ENCODE data around the gene MAN1A1.

Gene MAN1A1

DNA sequence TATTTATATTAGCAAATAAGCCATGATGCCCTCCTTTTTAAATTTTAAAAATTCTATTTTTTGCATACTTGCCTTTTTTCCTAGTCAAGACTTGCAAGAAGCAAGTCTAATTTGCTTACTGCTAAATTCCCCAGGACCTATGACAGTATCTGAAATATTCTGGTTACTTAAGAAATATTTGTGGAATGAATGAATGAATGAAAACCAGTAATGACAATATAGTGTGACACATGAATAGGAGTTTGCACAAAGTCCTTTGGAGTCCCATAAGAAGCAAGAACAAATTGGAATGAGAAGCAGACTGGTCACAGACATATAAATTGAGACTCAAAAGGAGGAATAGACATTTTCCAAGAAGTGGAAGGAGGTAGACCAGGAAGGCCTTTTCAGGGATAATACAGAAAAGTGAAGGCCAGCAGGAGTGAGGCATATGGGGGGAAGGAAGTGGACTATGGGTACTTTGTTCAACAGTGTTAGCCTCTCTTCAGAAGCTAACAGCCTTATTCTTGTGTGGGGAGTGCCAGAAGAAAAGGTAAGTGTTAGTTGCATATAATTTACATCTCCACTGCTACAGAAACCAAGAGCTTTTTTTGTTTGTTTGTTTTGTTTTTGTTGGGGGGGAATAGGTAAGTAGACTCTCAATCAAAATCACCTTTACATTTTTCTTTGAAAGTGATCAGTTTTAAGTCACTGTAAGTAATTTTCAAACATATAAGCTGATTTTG is 177.5 kb downstream of the MAN1A1 start:
- H2BK15ac ChIP-seq (ENCODE audit: low read length) = no peak overlapping the region
- no peak overlapping the region for H4K8ac ChIP-seq (ENCODE audit: low read depth, low read length)
- H3K4me2 ChIP-seq (ENCODE audit: insufficient read depth, low read length, poor library complexity, severe bottlenecking) = no peak overlapping the region
- H3K27ac ChIP-seq (replicated peaks; ENCODE audit: low read length) = no peak overlapping the region
- no peak overlapping the region for H3K4ac ChIP-seq (ENCODE audit: low read length)
- no peak overlapping the region for H3K4me3 ChIP-seq (ENCODE audit: low read length in 2 of 2)
- H2AK5ac ChIP-seq (ENCODE audit: low read depth, low read length) = no peak overlapping the region
- no peaks in the 10 kb centered on the region for H3K4me1 ChIP-seq (ENCODE audit: control insufficient read depth in 2 of 2, insufficient read depth in 1 of 2, low read depth in 1 of 2, low read length in 2 of 2)
- H3K23ac ChIP-seq (ENCODE audit: low read depth, low read length, poor library complexity) = no peak overlapping the region
- no peak overlapping the region for H4K91ac ChIP-seq (ENCODE audit: low read depth, low read length, poor library complexity)
- no peaks in the 10 kb centered on the region for H3K27me3 ChIP-seq (ENCODE audit: control insufficient read depth in 3 of 3, insufficient read depth in 3 of 3, low read depth in 1 of 3, low read length in 3 of 3)
- H3K18ac ChIP-seq (ENCODE audit: low read length) = no peak overlapping the region
- H3K9me3 ChIP-seq (replicated peaks in 1 of 2; ENCODE audit: control insufficient read depth in 2 of 2, insufficient read depth in 1 of 2, low read depth in 1 of 2, low read length in 2 of 2) = no peaks in the 10 kb centered on the region
- H3K79me1 ChIP-seq (ENCODE audit: low read depth, low read length) = no peaks in the 10 kb centered on the region
- no peak for DNase-seq (ENCODE audit: low spot score)
- H3K9ac ChIP-seq (ENCODE audit: low read depth, low read length, poor library complexity) = no peak overlapping the region
- H2BK120ac ChIP-seq (ENCODE audit: low read depth, low read length) = no peak overlapping the region
- no peak overlapping the region for H2AFZ ChIP-seq (ENCODE audit: low read length)
- no peak overlapping the region for H3K14ac ChIP-seq (ENCODE audit: low read length)
- no peak overlapping the region for H2BK12ac ChIP-seq (ENCODE audit: low read length)
- H2BK5ac ChIP-seq (ENCODE audit: low read length) = no peak overlapping the region
- H3K36me3 ChIP-seq (replicated peaks in 1 of 2; ENCODE audit: control insufficient read depth in 2 of 2, insufficient read depth in 2 of 2, low read length in 2 of 2) = no peaks in the 10 kb centered on the region

DNA sequence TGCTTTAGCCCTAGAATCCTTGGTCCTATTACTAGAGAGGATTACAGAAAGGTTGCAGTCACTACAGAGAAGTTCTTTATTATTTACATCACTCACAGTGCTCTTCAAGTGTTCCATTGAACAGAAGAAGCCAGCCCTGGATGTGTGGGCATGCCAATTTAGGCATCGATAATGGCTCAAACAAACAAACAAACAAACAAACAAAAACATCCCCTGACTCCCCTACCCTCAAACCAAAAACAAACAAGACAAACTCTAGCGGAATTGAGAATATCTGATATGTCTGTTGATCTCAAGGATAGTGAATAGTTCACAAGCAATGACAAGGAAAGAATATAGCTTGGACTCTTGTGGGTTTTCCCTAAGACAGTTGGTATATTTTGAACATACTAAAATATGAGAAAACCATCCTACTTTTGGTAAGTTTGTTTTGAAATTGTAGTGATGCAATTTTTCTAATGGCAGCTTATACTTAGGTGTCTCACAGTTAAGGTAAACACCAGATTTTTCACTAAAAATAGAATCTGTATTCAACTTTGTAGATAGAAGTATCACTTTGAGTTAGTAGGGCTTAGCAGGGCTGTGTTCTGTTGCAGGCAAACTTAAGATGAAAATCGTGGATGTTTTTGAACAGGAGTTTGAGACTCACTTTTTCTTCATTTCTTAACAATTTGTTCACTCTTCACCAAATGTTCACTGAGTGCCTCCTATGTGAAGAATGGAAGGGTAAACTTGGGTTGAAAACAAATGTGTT is 178.3 kb downstream of the MAN1A1 start:
- no peak for DNase-seq (ENCODE audit: low spot score)
- H2AK5ac ChIP-seq (ENCODE audit: low read depth, low read length) = no peak overlapping the region
- no peak overlapping the region for H3K9ac ChIP-seq (ENCODE audit: low read depth, low read length, poor library complexity)
- H3K27me3 ChIP-seq (ENCODE audit: control insufficient read depth in 3 of 3, insufficient read depth in 3 of 3, low read depth in 1 of 3, low read length in 3 of 3) = no peaks in the 10 kb centered on the region
- no peak overlapping the region for H2BK12ac ChIP-seq (ENCODE audit: low read length)
- no peak overlapping the region for H4K8ac ChIP-seq (ENCODE audit: low read depth, low read length)
- H2BK15ac ChIP-seq (ENCODE audit: low read length) = no peak overlapping the region
- H2AFZ ChIP-seq (ENCODE audit: low read length) = no peak overlapping the region
- no peak overlapping the region for H3K14ac ChIP-seq (ENCODE audit: low read length)
- no peaks in the 10 kb centered on the region for H3K36me3 ChIP-seq (replicated peaks in 1 of 2; ENCODE audit: control insufficient read depth in 2 of 2, insufficient read depth in 2 of 2, low read length in 2 of 2)
- no peak overlapping the region for H4K91ac ChIP-seq (ENCODE audit: low read depth, low read length, poor library complexity)
- H2BK120ac ChIP-seq (ENCODE audit: low read depth, low read length) = no peak overlapping the region
- no peak overlapping the region for H3K18ac ChIP-seq (ENCODE audit: low read length)
- no peak overlapping the region for H3K23ac ChIP-seq (ENCODE audit: low read depth, low read length, poor library complexity)
- no CpG with 5 or more reads among the region's 3 CpGs for WGBS, 2 donors (ENCODE audit: extremely low coverage in 2 of 2, insufficient read length in 2 of 2, insufficient replicate concordance in 1 of 2)
- no peak overlapping the region for H3K27ac ChIP-seq (replicated peaks; ENCODE audit: low read length)
- H3K79me1 ChIP-seq (ENCODE audit: low read depth, low read length) = no peaks in the 10 kb centered on the region
- H3K4me2 ChIP-seq (ENCODE audit: insufficient read depth, low read length, poor library complexity, severe bottlenecking) = no peak overlapping the region
- no peak overlapping the region for H2BK5ac ChIP-seq (ENCODE audit: low read length)
- no peaks in the 10 kb centered on the region for H3K4me1 ChIP-seq (ENCODE audit: control insufficient read depth in 2 of 2, insufficient read depth in 1 of 2, low read depth in 1 of 2, low read length in 2 of 2)
- H3K9me3 ChIP-seq (replicated peaks in 1 of 2; ENCODE audit: control insufficient read depth in 2 of 2, insufficient read depth in 1 of 2, low read depth in 1 of 2, low read length in 2 of 2) = no peaks in the 10 kb centered on the region
- no peak overlapping the region for H3K4ac ChIP-seq (ENCODE audit: low read length)
- H3K4me3 ChIP-seq (ENCODE audit: low read length in 2 of 2) = no peak overlapping the region

DNA sequence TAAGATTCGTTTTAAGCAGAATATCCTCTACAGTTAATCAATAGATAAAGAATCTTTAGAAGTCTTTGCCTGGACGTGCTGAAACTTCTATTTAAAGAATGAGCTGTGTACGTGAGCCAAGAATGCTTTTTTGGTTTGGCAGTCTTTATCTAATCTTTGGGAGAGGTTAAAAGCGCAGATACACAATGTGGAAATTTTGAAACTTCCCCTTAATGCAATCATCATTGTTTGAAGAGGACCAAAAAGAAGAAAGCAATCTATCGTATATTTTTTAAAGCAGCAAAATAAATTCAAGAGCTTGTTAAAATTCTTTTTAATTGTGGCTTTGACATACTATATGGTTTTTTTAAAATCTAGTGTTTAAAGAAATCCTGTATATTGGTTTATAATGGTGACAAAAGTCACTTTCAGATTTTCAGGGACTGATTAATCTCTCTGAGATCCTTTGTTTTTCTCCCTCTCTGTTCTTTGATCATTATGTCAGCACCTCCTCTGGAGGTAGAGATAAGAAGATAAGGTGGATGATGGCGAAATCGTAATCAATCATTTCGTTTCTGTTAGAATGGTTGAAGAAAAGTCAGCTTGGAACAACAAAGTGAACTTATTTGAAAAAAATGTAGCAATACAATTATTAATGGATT is 179.0 kb downstream of the MAN1A1 start:
- Histone ChIP-seq H2AK5ac (ENCODE audit: low read depth, low read length) (no peak overlapping the region), H3K27me3 (ENCODE audit: control insufficient read depth in 3 of 3, insufficient read depth in 3 of 3, low read depth in 1 of 3, low read length in 3 of 3) (no peaks in the 10 kb centered on the region), H4K8ac (ENCODE audit: low read depth, low read length) (no peak overlapping the region), H2AFZ (ENCODE audit: low read length) (no peak overlapping the region), H3K4me3 (ENCODE audit: low read length in 2 of 2) (no peak overlapping the region), H3K79me1 (ENCODE audit: low read depth, low read length) (no peaks in the 10 kb centered on the region), H3K9ac (ENCODE audit: low read depth, low read length, poor library complexity) (no peak overlapping the region), H2BK15ac (ENCODE audit: low read length) (no peak overlapping the region), H4K91ac (ENCODE audit: low read depth, low read length, poor library complexity) (no peak overlapping the region), H3K18ac (ENCODE audit: low read length) (no peak overlapping the region), H2BK12ac (ENCODE audit: low read length) (no peak overlapping the region), H2BK120ac (ENCODE audit: low read depth, low read length) (no peak overlapping the region), H3K36me3 (replicated peaks in 1 of 2; ENCODE audit: control insufficient read depth in 2 of 2, insufficient read depth in 2 of 2, low read length in 2 of 2) (no peaks in the 10 kb centered on the region), H3K23ac (ENCODE audit: low read depth, low read length, poor library complexity) (no peak overlapping the region), H3K14ac (ENCODE audit: low read length) (no peak overlapping the region), H2BK5ac (ENCODE audit: low read length) (no peak overlapping the region), H3K9me3 (replicated peaks in 1 of 2; ENCODE audit: control insufficient read depth in 2 of 2, insufficient read depth in 1 of 2, low read depth in 1 of 2, low read length in 2 of 2) (no peaks in the 10 kb centered on the region), H3K4me2 (ENCODE audit: insufficient read depth, low read length, poor library complexity, severe bottlenecking) (no peak overlapping the region), H3K4ac (ENCODE audit: low read length) (no peak overlapping the region), H3K27ac (replicated peaks; ENCODE audit: low read length) (no peak overlapping the region), H3K4me1 (ENCODE audit: control insufficient read depth in 2 of 2, insufficient read depth in 1 of 2, low read depth in 1 of 2, low read length in 2 of 2) (no peaks in the 10 kb centered on the region)
- DNase-seq (ENCODE audit: low spot score) = no peak
- no CpG with 5 or more reads among the region's 8 CpGs for WGBS, 2 donors (ENCODE audit: extremely low coverage in 2 of 2, insufficient read length in 2 of 2, insufficient replicate concordance in 1 of 2)

DNA sequence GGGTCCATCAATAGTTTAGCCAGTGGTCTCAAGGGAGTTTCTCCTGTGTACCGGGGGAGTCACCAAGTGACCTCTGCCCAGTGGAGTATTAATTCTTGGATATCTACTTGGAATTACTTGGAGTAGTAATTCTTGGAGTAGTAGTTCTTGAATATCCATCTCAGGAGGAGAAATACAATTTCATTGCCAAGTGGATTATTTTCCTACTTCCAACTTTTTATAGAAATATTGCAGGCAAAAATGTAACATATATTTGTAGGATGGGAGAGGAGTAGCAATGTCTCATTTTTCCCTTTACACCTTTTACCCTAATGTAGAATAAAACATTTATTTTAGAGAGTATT is 179.5 kb downstream of the MAN1A1 start:
- Histone ChIP-seq H3K27me3 (ENCODE audit: control insufficient read depth in 3 of 3, insufficient read depth in 3 of 3, low read depth in 1 of 3, low read length in 3 of 3) (no peaks in the 10 kb centered on the region), H3K23ac (ENCODE audit: low read depth, low read length, poor library complexity) (no peak overlapping the region)
- no CpG with 5 or more reads among the region's 1 CpG for WGBS, 2 donors (ENCODE audit: extremely low coverage in 2 of 2, insufficient read length in 2 of 2, insufficient replicate concordance in 1 of 2)

More for the DNA sequence above, 179.5 kb downstream of the MAN1A1 start:
- no peaks in the 10 kb centered on the region for H3K79me1 ChIP-seq (ENCODE audit: low read depth, low read length)
- no peak overlapping the region for H2AFZ ChIP-seq (ENCODE audit: low read length)
- no peak overlapping the region for H4K91ac ChIP-seq (ENCODE audit: low read depth, low read length, poor library complexity)
- no peak overlapping the region for H3K27ac ChIP-seq (replicated peaks; ENCODE audit: low read length)
- H3K18ac ChIP-seq (ENCODE audit: low read length) = no peak overlapping the region
- no peak overlapping the region for H2BK120ac ChIP-seq (ENCODE audit: low read depth, low read length)
- no peak overlapping the region for H3K4ac ChIP-seq (ENCODE audit: low read length)
- H2AK5ac ChIP-seq (ENCODE audit: low read depth, low read length) = no peak overlapping the region
- no peaks in the 10 kb centered on the region for H3K36me3 ChIP-seq (replicated peaks in 1 of 2; ENCODE audit: control insufficient read depth in 2 of 2, insufficient read depth in 2 of 2, low read length in 2 of 2)
- no peak overlapping the region for H2BK12ac ChIP-seq (ENCODE audit: low read length)
- H2BK5ac ChIP-seq (ENCODE audit: low read length) = no peak overlapping the region
- no peak overlapping the region for H3K4me3 ChIP-seq (ENCODE audit: low read length in 2 of 2)
- no peak overlapping the region for H2BK15ac ChIP-seq (ENCODE audit: low read length)
- no peak overlapping the region for H3K4me2 ChIP-seq (ENCODE audit: insufficient read depth, low read length, poor library complexity, severe bottlenecking)
- H3K14ac ChIP-seq (ENCODE audit: low read length) = no peak overlapping the region
- no peaks in the 10 kb centered on the region for H3K9me3 ChIP-seq (replicated peaks in 1 of 2; ENCODE audit: control insufficient read depth in 2 of 2, insufficient read depth in 1 of 2, low read depth in 1 of 2, low read length in 2 of 2)
- H3K9ac ChIP-seq (ENCODE audit: low read depth, low read length, poor library complexity) = no peak overlapping the region
- no peak overlapping the region for H4K8ac ChIP-seq (ENCODE audit: low read depth, low read length)
- no peaks in the 10 kb centered on the region for H3K4me1 ChIP-seq (ENCODE audit: control insufficient read depth in 2 of 2, insufficient read depth in 1 of 2, low read depth in 1 of 2, low read length in 2 of 2)
- no peak for DNase-seq (ENCODE audit: low spot score)
